SK-N-SH (cell line): ENCODE results near the gene PNPLA8. TPM values are rescaled to one million over a fixed set of nuclear protein-coding genes. Genes with fewer than 3 reads are reported as not detected.

ENCODE experiments used
- CTCF ChIA-PET: fragments of 300-600, 350-600 bp; formaldehyde crosslinking; extraction: SDS; loops from one replicate; lab custom pipeline; 2021; lab: Yijun Ruan, JAX
- POLR2A ChIA-PET: fragments of 350-600 bp; sonication (Branson Sonifier 250); formaldehyde crosslinking; extraction: SDS; loops from one replicate; lab custom pipeline; 2020; ENCODE audit warnings: antibody characterized with exemption, inconsistent platforms; lab: Yijun Ruan, JAX
- DNase-seq: peaks from one replicate; pipeline ENCODE4 v3.0.0; 2012
- H2AFZ ChIP-seq: fragments of 200-600 bp; sonication (generic); 2 replicates; pipeline ENCODE4 v1.8.1; 2016; ENCODE audit warnings: antibody characterized with exemption, mild to moderate bottlenecking, low read depth
- H3F3A ChIP-seq: fragments of 200-600 bp; sonication (generic); replicated peaks from 2 replicates; pipeline ENCODE3; 2016; ENCODE audit warnings: antibody characterized with exemption, mild to moderate bottlenecking; ENCODE audit not compliant: insufficient read depth
- H3K27ac ChIP-seq, 2 experiments: fragments of 200-500 bp in 1 of 2; fragments of 200-600 bp in 1 of 2; sonication (Bioruptor generic) in 1 of 2; sonication (generic), shearing (Covaris generic) in 1 of 2; 2 replicates each; pipeline versions ENCODE4 v1.5.1 to v1.6.1; 2014 to 2016; ENCODE audit warnings: low read depth in 2 of 2, inconsistent platforms in 1 of 2, low read length in 1 of 2, mild to moderate bottlenecking in 1 of 2, mixed read lengths in 1 of 2
- H3K27me3 ChIP-seq: fragments of 200-600 bp; sonication (generic), shearing (Covaris generic); 2 replicates; pipeline ENCODE4 v1.6.1; 2016; ENCODE audit warnings: mixed run types; ENCODE audit not compliant: insufficient read depth
- H3K36me3 ChIP-seq, 2 experiments: fragments of 200-500 bp in 1 of 2; fragments of 200-600 bp in 1 of 2; sonication (Bioruptor generic) in 1 of 2; sonication (generic) in 1 of 2; replicated peaks in 1 of 2; 2 replicates each; pipeline versions ENCODE3 to v1.5.1; 2014 to 2016; ENCODE audit warnings: low read length in 1 of 2, mild to moderate bottlenecking in 1 of 2; ENCODE audit not compliant: insufficient read depth in 2 of 2, control insufficient read depth in 1 of 2
- H3K4me1 ChIP-seq, 2 experiments: fragments of 200-500 bp in 1 of 2; fragments of 200-600 bp in 1 of 2; sonication (Bioruptor generic) in 1 of 2; sonication (generic), shearing (Covaris generic) in 1 of 2; 2 replicates each; pipeline versions ENCODE4 v1.5.1 to v1.6.1; 2014 to 2016; ENCODE audit warnings: low read depth in 1 of 2, low read length in 1 of 2, mixed run types in 1 of 2; ENCODE audit not compliant: insufficient read depth in 2 of 2, control insufficient read depth in 1 of 2
- H3K4me2 ChIP-seq: fragments of 200-600 bp; sonication (generic), shearing (Covaris generic); 2 replicates; pipeline ENCODE4 v1.6.1; 2017; ENCODE audit warnings: mixed run types
- H3K4me3 ChIP-seq, 2 experiments: fragments of 200-500 bp in 1 of 2; fragments of 200-600 bp in 1 of 2; sonication (Bioruptor generic) in 1 of 2; sonication (generic), shearing (Covaris generic) in 1 of 2; 2 replicates each; pipeline versions ENCODE4 v1.5.1 to v1.8.1; 2014 to 2016; ENCODE audit warnings: low read depth in 2 of 2, inconsistent platforms in 1 of 2, low read length in 1 of 2, mild to moderate bottlenecking in 1 of 2, mixed read lengths in 1 of 2, moderate library complexity in 1 of 2
- H3K79me2 ChIP-seq: fragments of 200-600 bp; sonication (generic); 2 replicates; pipeline ENCODE4 v1.8.1; 2017; ENCODE audit warnings: mild to moderate bottlenecking; ENCODE audit not compliant: insufficient read depth
- H3K9ac ChIP-seq: fragments of 200-600 bp; sonication (generic); 2 replicates; pipeline ENCODE4 v1.6.1; 2017; ENCODE audit warnings: mixed run types
- H3K9me2 ChIP-seq: fragments of 200-600 bp; sonication (generic); 2 replicates; pipeline ENCODE4 v1.6.1; 2017; ENCODE audit warnings: mixed run types
- H3K9me3 ChIP-seq: fragments of 200-600 bp; sonication (generic); 2 replicates; pipeline ENCODE4 v1.6.1; 2017; ENCODE audit warnings: mixed run types, mild to moderate bottlenecking, moderate library complexity
- H4K20me1 ChIP-seq: fragments of 200-600 bp; sonication (generic); 2 replicates; pipeline ENCODE4 v1.6.1; 2017; ENCODE audit warnings: mild to moderate bottlenecking, mixed run types; ENCODE audit not compliant: insufficient read depth
- CHD2 ChIP-seq: fragments of 150-350 bp; IDR thresholded peaks from 2 replicates; pipeline ENCODE4 v1.6.1; 2018; ENCODE audit warnings: low read length; ENCODE audit not compliant: partially characterized antibody
- ELF1 ChIP-seq: IDR thresholded peaks from 2 replicates; pipeline ENCODE4 v1.4.0; 2012
- EP300 ChIP-seq, 2 experiments: IDR thresholded peaks; 2 replicates each; pipeline versions ENCODE4 v1.4.0 to v1.6.1; 2012; ENCODE audit warnings: borderline replicate concordance in 1 of 2, low read depth in 1 of 2, low read length in 1 of 2
- EZH2phosphoT487 ChIP-seq: fragments of 200-600 bp; sonication (generic); IDR thresholded peaks from 2 replicates; pipeline ENCODE4 v1.6.1; 2017; ENCODE audit warnings: low read depth, mixed run types, mild to moderate bottlenecking, antibody characterized with exemption, moderate library complexity, borderline replicate concordance
- FOXM1 ChIP-seq: IDR thresholded peaks from 2 replicates; pipeline ENCODE4 v1.4.0; 2012; ENCODE audit warnings: low read depth, mild to moderate bottlenecking
- GABPA ChIP-seq: IDR thresholded peaks from 2 replicates; pipeline ENCODE4 v1.4.0; 2012; ENCODE audit warnings: low read depth, mild to moderate bottlenecking
- GATA2 ChIP-seq: sonication (generic); formaldehyde crosslinking; IDR thresholded peaks from 2 replicates; pipeline ENCODE4 v1.5.0; 2020; ENCODE audit warnings: mild to moderate bottlenecking, missing genetic modification reagents
- MEF2A ChIP-seq: IDR thresholded peaks from 2 replicates; pipeline ENCODE4 v1.4.0; 2012; ENCODE audit warnings: low read depth, borderline replicate concordance
- MXI1 ChIP-seq: IDR thresholded peaks from 2 replicates; pipeline ENCODE4 v1.6.1; 2012; ENCODE audit warnings: mild to moderate bottlenecking, low read depth, low read length, improper control_type of control experiment
- NFIC ChIP-seq: IDR thresholded peaks from 2 replicates; pipeline ENCODE4 v1.4.0; 2012; ENCODE audit warnings: borderline replicate concordance
- NRF1 ChIP-seq: IDR thresholded peaks from 2 replicates; pipeline ENCODE4 v1.6.1; 2012; ENCODE audit warnings: low read depth, mild to moderate bottlenecking, low read length
- RCOR1 ChIP-seq: fragments of 150-350 bp; IDR thresholded peaks from 2 replicates; pipeline ENCODE4 v1.6.1; 2017; ENCODE audit warnings: antibody characterized with exemption, low read length
- SIN3A ChIP-seq: IDR thresholded peaks from 2 replicates; pipeline ENCODE4 v1.6.1; 2012; ENCODE audit warnings: low read depth, mild to moderate bottlenecking, low read length, moderate library complexity, borderline replicate concordance
- TCF12 ChIP-seq: IDR thresholded peaks from 2 replicates; pipeline ENCODE4 v1.4.0; 2012
- YY1 ChIP-seq: IDR thresholded peaks from 2 replicates; pipeline ENCODE4 v1.4.0; 2012; ENCODE audit warnings: low read depth, mild to moderate bottlenecking
- WGBS: methylation state at CpG from one replicate; pipeline ENCODE4 v1.1.6; 2017; ENCODE audit warnings: low lambda C conversion rate; 5-methylcytosine and 5-hydroxymethylcytosine counted together
- polyA plus RNA-seq, 3 experiments: library from polyadenylated mRNA; depleted of rRNA; stranded (reverse); fragments of >200 nt; gene quantifications; 2 replicates each; pipeline ENCODE4 v1.2.3, GENCODE V29; 2012
- TF ChIP-seq, protein P1 (sequence below): fragments of 150-350 bp; IDR thresholded peaks from 2 replicates; pipeline ENCODE4 v1.6.1; 2016; ENCODE audit warnings: mild to moderate bottlenecking, low read depth, low read length
- TF ChIP-seq, protein P2 (sequence below): IDR thresholded peaks from 2 replicates; pipeline ENCODE4 v1.4.0; 2012; ENCODE audit warnings: low read depth, borderline replicate concordance
- TF ChIP-seq, protein P3 (sequence below): fragments of 200-600 bp; sonication (generic); IDR thresholded peaks from 2 replicates; pipeline ENCODE4 v1.6.1; 2017; ENCODE audit warnings: antibody characterized with exemption, mild to moderate bottlenecking, moderate library complexity

PNPLA8 gene
- polyA plus RNA-seq, 1 of the 3 experiments (the other 2 are of a cell fraction), result 7.2 TPM

DNA sequence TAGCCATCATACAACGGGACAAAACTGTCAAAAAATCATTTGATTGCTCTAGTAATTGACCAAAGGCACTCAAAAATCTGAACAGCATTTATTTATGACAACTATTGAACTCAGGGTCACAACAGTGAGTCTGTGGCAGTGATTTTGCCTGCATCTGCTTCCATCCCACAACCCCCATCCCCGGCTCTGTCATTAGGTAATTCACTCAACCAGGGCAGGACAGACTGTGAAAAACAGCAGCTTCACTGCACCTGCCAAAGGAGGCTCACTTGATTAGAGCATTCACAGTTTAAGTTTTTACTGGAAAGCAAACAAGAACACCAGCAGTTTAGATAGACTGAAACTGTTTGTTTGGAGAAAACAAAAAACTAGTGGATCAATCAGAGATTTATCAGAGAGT lies 91.9 kb downstream of the PNPLA8 start:
- Histone ChIP-seq H3F3A (no peaks in the 10 kb centered on the region), H3K27ac (no peak overlapping the region), H3K9ac (no peak overlapping the region), H4K20me1 (no peaks in the 10 kb centered on the region), H3K4me1 (no peaks in the 10 kb centered on the region; a peak in 1 of 4 replicates), H2AFZ (no peak overlapping the region), H3K9me3 (no peaks in the 10 kb centered on the region), H3K9me2 (no peaks in the 10 kb centered on the region), H3K4me2 (no peak overlapping the region), H3K4me3 (no peak overlapping the region), H3K27me3 (no peaks in the 10 kb centered on the region; the same call in 1 of the 2 replicates), H3K36me3 (no peaks in the 10 kb centered on the region), H3K79me2 (no peaks in the 10 kb centered on the region)
- WGBS, result 41% methylated on average over 2 of the region's 2 CpGs
- TF ChIP-seq NFIC (no peak), FOXM1 (no peak), MXI1 (no peak), SIN3A (no peak), EZH2phosphoT487 (no peak), ELF1 (no peak), RCOR1 (no peak), TCF12 (no peak)
- TF ChIP-seq, protein P1, sequence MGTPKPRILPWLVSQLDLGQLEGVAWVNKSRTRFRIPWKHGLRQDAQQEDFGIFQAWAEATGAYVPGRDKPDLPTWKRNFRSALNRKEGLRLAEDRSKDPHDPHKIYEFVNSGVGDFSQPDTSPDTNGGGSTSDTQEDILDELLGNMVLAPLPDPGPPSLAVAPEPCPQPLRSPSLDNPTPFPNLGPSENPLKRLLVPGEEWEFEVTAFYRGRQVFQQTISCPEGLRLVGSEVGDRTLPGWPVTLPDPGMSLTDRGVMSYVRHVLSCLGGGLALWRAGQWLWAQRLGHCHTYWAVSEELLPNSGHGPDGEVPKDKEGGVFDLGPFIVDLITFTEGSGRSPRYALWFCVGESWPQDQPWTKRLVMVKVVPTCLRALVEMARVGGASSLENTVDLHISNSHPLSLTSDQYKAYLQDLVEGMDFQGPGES, result no peak
- TF ChIP-seq, protein P2, sequence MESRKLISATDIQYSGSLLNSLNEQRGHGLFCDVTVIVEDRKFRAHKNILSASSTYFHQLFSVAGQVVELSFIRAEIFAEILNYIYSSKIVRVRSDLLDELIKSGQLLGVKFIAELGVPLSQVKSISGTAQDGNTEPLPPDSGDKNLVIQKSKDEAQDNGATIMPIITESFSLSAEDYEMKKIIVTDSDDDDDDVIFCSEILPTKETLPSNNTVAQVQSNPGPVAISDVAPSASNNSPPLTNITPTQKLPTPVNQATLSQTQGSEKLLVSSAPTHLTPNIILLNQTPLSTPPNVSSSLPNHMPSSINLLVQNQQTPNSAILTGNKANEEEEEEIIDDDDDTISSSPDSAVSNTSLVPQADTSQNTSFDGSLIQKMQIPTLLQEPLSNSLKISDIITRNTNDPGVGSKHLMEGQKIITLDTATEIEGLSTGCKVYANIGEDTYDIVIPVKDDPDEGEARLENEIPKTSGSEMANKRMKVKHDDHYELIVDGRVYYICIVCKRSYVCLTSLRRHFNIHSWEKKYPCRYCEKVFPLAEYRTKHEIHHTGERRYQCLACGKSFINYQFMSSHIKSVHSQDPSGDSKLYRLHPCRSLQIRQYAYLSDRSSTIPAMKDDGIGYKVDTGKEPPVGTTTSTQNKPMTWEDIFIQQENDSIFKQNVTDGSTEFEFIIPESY, result no peak
- TF ChIP-seq, protein P3, sequence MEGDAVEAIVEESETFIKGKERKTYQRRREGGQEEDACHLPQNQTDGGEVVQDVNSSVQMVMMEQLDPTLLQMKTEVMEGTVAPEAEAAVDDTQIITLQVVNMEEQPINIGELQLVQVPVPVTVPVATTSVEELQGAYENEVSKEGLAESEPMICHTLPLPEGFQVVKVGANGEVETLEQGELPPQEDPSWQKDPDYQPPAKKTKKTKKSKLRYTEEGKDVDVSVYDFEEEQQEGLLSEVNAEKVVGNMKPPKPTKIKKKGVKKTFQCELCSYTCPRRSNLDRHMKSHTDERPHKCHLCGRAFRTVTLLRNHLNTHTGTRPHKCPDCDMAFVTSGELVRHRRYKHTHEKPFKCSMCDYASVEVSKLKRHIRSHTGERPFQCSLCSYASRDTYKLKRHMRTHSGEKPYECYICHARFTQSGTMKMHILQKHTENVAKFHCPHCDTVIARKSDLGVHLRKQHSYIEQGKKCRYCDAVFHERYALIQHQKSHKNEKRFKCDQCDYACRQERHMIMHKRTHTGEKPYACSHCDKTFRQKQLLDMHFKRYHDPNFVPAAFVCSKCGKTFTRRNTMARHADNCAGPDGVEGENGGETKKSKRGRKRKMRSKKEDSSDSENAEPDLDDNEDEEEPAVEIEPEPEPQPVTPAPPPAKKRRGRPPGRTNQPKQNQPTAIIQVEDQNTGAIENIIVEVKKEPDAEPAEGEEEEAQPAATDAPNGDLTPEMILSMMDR, result no peak
- CTCF ChIA-PET, result interaction anchor here (1.1 to 1.6 kb wide), 3 partner anchors 9 to 20 kb away, joined by 3 to 4 read pairs (median 3); no protein-coding TSS in a partner anchor
- no peak for DNase-seq
- POLR2A ChIA-PET, result no interaction called here

GRCh38 chr7:108431099-108431498 lies 94.8 kb downstream of the PNPLA8 start:
- CTCF ChIA-PET, result interaction anchor here (0.8 to 2.0 kb wide), 4 partner anchors 10 to 23 kb away, joined by 3 to 5 read pairs (median 4); no protein-coding TSS in a partner anchor
- TF ChIP-seq NFIC (no peak), GATA2 (CRISPR knock-in tag) (no peak), GABPA (no peak), RCOR1 (no peak), YY1 (no peak), NRF1 (no peak), EZH2phosphoT487 (no peak), MEF2A (no peak), CHD2 (no peak), EP300 (IDR thresholded peaks at IDR 0.05; ENCODE audit: borderline replicate concordance in 1 of 2, low read depth in 1 of 2, low read length in 1 of 2) (no peak)
- TF ChIP-seq, protein P1, result no peak
- DNase-seq, result no peak
- Histone ChIP-seq H3K9me3 (no peaks in the 10 kb centered on the region), H3K27me3 (no peaks in the 10 kb centered on the region; the same call in 1 of the 2 replicates), H3K4me1 (peaks cover 0 to 9% of the 10 kb centered on the region in 2 experiments; a peak in 2 of 4 replicates), H3K4me3 (no peak overlapping the region), H2AFZ (no peak overlapping the region), H3F3A (no peaks in the 10 kb centered on the region), H3K9me2 (no peaks in the 10 kb centered on the region), H3K27ac (no peak overlapping the region), H3K79me2 (no peaks in the 10 kb centered on the region), H4K20me1 (no peaks in the 10 kb centered on the region), H3K36me3 (no peaks in the 10 kb centered on the region), H3K4me2 (no peak overlapping the region), H3K9ac (no peak overlapping the region)
- POLR2A ChIA-PET, result no interaction called here
- WGBS, result 67% methylated on average over 1 of the region's 1 CpG
